DMS79 treated with DMSO at 0.1 percent for 48 hours (cell line): ENCODE results near the gene RYR2.
"Not testable (repeated sequence)": the region's sequence is repeated elsewhere in the genome, so short reads cannot be mapped to it uniquely, and the experiment has no call there.

Experiments
- DNase-seq: peaks from one replicate; lab custom pipeline; 2025; lab: John Stamatoyannopoulos, UW

RYR2 gene

GRCh38 chr1:237355022-237355421 lies 313.0 kb downstream of the RYR2 start:
- DNase-seq, result no peak

- no peak for DNase-seq
Measured at GRCh38 chr1:237358555-237358954, 316.6 kb downstream of the RYR2 start.

GRCh38 chr1:237367758-237368157 lies 325.8 kb downstream of the RYR2 start:
- no peak for DNase-seq

GRCh38 chr1:237371477-237371876 lies 329.5 kb downstream of the RYR2 start:
- not testable (repeated sequence) for DNase-seq

- no peak for DNase-seq
Measured at GRCh38 chr1:237383791-237384190, 341.8 kb downstream of the RYR2 start.

- no peak for DNase-seq
Measured at GRCh38 chr1:237384213-237384612, 342.2 kb downstream of the RYR2 start.

GRCh38 chr1:237386362-237387143 lies 344.6 kb downstream of the RYR2 start:
- peak; percentile 2 for DNase-seq

GRCh38 chr1:237387144-237387505 lies 345.1 kb downstream of the RYR2 start:
- DNase-seq, result no peak

GRCh38 chr1:237390823-237391222 lies 348.8 kb downstream of the RYR2 start:
- DNase-seq, result no peak

GRCh38 chr1:237393632-237394031 lies 351.6 kb downstream of the RYR2 start:
- no peak for DNase-seq

- no peak for DNase-seq
Measured at GRCh38 chr1:237394281-237394680, 352.3 kb downstream of the RYR2 start.

GRCh38 chr1:237396426-237396825 lies 354.4 kb downstream of the RYR2 start:
- DNase-seq, result no peak

- DNase-seq, result no peak
Measured at GRCh38 chr1:237398751-237399150, 356.8 kb downstream of the RYR2 start.

- no peak for DNase-seq
Measured at GRCh38 chr1:237405912-237406311, 363.9 kb downstream of the RYR2 start.

- DNase-seq, result no peak
Measured at GRCh38 chr1:237411621-237412020, 369.6 kb downstream of the RYR2 start.

- DNase-seq, result no peak
Measured at GRCh38 chr1:237416924-237417655, 375.1 kb downstream of the RYR2 start.

- DNase-seq, result no peak
Measured at GRCh38 chr1:237428809-237429208, 386.8 kb downstream of the RYR2 start.

- DNase-seq, result no peak
Measured at GRCh38 chr1:237429252-237429651, 387.3 kb downstream of the RYR2 start.

GRCh38 chr1:237431448-237431847 lies 389.5 kb downstream of the RYR2 start:
- DNase-seq, result no peak

- no peak for DNase-seq
Measured at GRCh38 chr1:237440346-237440745, 398.4 kb downstream of the RYR2 start.

- no peak for DNase-seq
Measured at GRCh38 chr1:237444120-237444790, 402.3 kb downstream of the RYR2 start.

GRCh38 chr1:237448042-237448441 lies 406.1 kb downstream of the RYR2 start:
- no peak for DNase-seq

- no peak for DNase-seq
Measured at GRCh38 chr1:237457573-237457972, 415.6 kb downstream of the RYR2 start.
